Right renal pelvis (tissue), 4 donors: ENCODE results near the gene IL26. TPM values are rescaled to one million over a fixed set of nuclear protein-coding genes. Genes with fewer than 3 reads are reported as not detected.

ENCODE experiments used
- DNase-seq, 4 donors: peaks; one replicate each; pipeline ENCODE4 v3.0.0-alpha.2; 2013; ENCODE audit warnings: low read depth in 4 of 4, low spot score in 3 of 4, missing footprints in 1 of 4
- polyA plus RNA-seq, 4 donors: library from polyadenylated mRNA; unstranded; fragments of 120-200 nt; gene quantifications; one replicate each; pipeline ENCODE4 v1.2.1, GENCODE V29; 2013; ENCODE audit not compliant: insufficient read length in 4 of 4

Gene IL26
- polyA plus RNA-seq, 4 donors: not detected

- DNase-seq: no peak
These were observed 65.8 kb downstream of the IL26 start, which contains the start of gene IFNG for GRCh38 chr12:68159681-68160304. IFNG (minus strand) TSS chr12:68159740; CDS start chr12:68159615, 125 bp downstream.

GRCh38 chr12:68158432-68158831 lies 67.2 kb downstream of the IL26 start:
- no peak for DNase-seq

- DNase-seq: no peak
These were observed 68.2 kb downstream of the IL26 start for GRCh38 chr12:68157380-68157779.

GRCh38 chr12:68156636-68157035 lies 69.0 kb downstream of the IL26 start:
- DNase-seq: no peak

- no peak for DNase-seq
These were observed 70.8 kb downstream of the IL26 start for GRCh38 chr12:68154779-68155178.

Other genes with a start within 250 kb of the IL26 start
- gene IFNG-AS1, start 236.4 kb downstream of the IL26 start, polyA plus RNA-seq: under 1 TPM in 1 of 4 donors, not detected in 3; 0.09 TPM
- gene IFNG, start 66.1 kb downstream of the IL26 start, polyA plus RNA-seq: not detected
- gene IL22, start 27.8 kb upstream of the IL26 start, polyA plus RNA-seq: not detected
- 10 to 100 TPM; 32.2 to 40.1 (median 38.5) TPM for gene MDM1, start 106.6 kb upstream of the IL26 start, polyA plus RNA-seq